Measurements from ENCODE around the gene NUSAP1.
"Not testable (repeated sequence)": the region's sequence is repeated elsewhere in the genome, so short reads cannot be mapped to it uniquely, and the experiment has no call there.

NUSAP1 gene, protein sequence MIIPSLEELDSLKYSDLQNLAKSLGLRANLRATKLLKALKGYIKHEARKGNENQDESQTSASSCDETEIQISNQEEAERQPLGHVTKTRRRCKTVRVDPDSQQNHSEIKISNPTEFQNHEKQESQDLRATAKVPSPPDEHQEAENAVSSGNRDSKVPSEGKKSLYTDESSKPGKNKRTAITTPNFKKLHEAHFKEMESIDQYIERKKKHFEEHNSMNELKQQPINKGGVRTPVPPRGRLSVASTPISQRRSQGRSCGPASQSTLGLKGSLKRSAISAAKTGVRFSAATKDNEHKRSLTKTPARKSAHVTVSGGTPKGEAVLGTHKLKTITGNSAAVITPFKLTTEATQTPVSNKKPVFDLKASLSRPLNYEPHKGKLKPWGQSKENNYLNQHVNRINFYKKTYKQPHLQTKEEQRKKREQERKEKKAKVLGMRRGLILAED

DNA sequence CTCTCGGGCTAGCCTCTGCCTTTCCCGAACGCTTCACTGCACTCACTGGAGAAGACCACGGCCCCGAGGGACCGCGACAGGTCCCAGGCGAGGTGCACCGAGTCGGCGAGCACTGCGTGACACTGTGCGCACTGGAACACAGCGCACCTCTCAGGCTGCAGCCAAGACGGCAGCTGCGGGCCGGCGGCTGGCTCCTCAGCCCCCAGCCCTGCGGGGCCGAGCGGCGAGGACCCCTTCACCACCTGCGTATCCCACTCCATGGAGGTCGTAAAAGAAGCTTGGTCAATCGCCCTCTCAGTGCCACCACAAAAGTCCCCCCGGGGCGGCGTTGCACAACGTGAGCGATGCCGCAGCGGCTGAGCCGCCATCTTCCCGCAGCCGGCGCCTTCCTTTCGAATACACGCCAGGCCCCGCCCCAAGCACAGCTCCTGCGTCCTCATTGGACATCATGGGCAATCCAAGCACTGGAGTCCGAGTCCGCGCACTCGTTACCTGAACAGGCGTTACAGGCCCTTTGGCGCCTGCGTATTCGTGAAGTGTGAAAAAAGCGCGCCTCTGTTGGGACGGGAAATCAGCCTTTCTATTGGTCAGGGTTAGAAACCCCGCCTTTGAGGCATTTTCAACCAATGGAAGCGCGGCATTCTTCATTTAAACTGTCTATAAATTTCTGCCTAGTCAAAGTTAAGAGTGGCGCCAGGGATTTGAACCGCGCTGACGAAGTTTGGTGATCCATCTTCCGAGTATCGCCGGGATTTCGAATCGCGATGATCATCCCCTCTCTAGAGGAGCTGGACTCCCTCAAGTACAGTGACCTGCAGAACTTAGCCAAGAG, at the start of gene NUSAP1, which contains the start of gene OIP5:
Gene NUSAP1 (plus strand): TSS at position 688 of the 832 bp plus-strand sequence. CDS start 77 bp downstream, at position 765.
Gene OIP5 (minus strand): TSS at position 398 of the 832 bp plus-strand sequence. CDS start 30 bp downstream, at position 368.
- DNase-seq: peak; percentile 96

GRCh38 chr15:41282980-41283652, 49.6 kb upstream of the NUSAP1 start:
- DNase-seq: not testable (repeated sequence)

DNA sequence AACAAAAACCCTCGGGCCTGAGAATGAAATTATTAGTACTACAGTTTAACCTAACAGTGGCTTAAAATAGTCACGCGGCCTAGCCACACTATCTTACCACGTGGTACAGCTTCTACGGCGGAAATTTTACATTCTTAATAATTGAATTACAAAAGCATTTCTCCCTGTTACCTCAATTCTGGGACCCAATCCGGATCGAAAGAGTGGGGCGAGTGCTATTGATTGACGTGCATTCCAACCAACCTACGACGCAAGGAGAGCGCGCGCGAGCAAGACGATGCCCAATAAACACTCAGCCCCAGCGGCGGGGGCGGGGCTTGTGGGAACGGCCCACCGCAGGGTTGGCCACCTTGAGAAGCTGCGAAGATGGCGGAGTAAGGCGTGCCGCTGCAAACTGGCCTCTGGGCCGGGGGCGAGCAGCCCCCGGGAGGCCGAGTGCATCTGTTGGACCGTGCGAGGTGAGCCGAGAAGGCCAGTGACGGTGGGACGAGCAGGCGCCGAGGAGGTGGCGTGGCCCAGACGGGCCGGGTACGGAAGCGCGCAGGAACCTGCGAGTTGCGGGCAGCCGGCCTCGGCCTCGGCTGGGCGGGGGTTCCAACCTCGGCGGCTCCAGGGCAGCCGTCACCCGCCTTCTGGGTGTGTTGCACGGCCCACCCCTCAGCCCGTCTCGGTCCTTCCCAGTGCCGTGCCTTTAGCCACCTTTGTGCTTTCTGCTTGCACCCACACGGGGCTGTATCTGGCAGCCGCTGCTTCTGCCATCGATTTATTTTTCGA, 48.8 kb upstream of the NUSAP1 start:
- DNase-seq: peak; percentile 95

- no peak for DNase-seq
Measured at GRCh38 chr15:41284427-41285177, 48.1 kb upstream of the NUSAP1 start.

- DNase-seq: no peak
Measured at GRCh38 chr15:41285285-41285684, 47.4 kb upstream of the NUSAP1 start.

DNA sequence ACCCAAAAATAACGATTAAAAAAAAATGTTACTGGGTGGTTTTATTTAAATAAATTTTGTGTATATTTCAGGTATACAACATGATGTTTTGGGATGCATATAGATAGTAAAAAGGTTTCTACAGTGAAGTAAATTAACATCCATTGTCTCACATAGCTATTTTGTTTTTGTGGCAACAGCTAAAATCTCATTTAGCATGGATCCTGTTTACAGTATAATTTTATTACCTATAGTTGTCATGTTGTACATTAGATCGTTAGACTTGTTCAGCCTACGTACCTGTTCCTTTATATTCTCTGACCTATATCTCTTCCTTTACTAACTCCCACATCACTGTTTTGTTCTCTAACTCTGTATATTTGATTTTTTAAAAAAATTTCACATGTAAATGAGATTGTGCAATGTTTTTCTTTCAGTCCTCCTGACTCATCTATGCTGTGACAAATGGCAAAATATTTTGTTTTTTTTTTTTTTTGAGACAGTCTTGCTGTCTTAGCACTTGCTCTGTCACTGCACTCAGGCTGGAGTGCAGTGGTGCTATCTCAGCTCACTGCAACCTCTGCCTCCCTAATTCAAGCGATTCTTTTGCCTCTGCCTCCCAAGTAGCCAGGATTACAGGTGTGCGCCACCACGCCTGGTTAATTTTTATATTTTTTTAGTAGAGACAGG, 45.9 kb upstream of the NUSAP1 start:
- no peak for DNase-seq

GRCh38 chr15:41288464-41288863, 44.2 kb upstream of the NUSAP1 start:
- DNase-seq: no peak

DNA sequence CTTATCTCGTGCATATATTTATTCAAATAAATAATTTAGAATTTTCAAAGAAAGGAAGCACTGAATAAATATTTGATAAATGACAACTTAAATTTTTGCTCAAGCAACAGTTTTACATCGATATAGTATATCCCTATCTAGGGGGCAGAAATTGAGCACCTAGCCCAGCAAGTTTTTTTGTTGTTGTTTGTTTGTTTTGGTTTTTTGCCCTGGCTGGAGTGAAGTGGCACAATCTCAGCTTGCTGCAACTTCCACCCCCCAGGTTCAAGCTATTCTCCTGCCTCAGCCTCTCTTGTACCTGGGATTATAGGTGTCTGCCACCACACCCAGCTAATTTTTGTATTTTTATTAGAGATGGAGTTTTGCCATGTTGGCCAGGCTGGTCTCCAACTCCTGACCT, 42.7 kb upstream of the NUSAP1 start:
- DNase-seq: no peak

GRCh38 chr15:41291065-41291631, 41.5 kb upstream of the NUSAP1 start:
- DNase-seq: no peak

DNA sequence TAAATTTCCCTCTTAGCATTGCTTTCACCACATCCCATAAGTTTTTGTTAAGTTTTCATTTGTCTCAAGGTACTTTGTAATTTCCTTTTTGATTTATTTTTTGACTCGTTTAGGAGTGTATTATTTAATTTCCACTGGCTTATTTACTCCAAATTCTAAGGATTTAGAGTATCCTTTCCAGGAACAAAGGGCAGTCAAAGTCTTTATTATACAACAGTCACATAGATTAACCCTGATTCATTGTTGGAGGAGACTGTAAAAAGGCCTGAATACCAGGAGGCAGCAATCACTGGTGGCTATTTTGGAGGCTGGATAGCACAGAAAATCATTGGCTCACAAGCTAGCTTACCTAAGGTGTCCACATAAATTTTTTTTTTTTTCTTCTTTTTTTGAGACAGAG, 40.2 kb upstream of the NUSAP1 start:
- DNase-seq: no peak

GRCh38 chr15:41301139-41301538, 31.5 kb upstream of the NUSAP1 start:
- not testable (repeated sequence) for DNase-seq

GRCh38 chr15:41301587-41301986, 31.1 kb upstream of the NUSAP1 start:
- no peak for DNase-seq

DNA sequence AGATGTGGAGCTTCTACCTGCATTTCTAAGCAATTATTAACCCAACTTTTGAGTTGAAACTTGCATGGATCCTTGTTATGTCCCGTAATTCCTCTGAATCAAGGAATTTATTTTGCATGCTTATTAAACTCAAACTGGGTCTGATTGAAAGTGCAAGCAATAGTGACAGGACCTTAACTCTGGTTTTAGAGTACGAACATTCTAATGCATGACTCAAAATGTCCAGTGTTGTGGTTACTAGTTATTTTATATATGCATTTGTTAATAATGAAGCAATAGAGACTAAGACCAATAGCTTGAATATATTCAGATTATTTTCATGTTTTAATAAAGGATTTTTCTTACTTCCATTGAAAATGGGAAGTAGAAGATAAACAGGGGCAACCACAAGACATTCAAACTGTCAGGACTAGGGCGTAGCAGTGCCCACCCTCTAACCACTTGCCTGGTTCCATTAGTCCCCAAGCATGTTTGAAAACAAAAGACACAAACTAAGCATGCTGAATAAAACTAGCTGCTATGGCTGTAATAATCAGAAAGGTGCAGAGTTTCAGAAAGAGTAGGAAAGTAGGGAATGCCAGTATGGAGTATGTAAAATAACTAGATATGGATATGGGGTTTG, 28.4 kb upstream of the NUSAP1 start:
- DNase-seq: no peak

- DNase-seq: no peak
Measured at GRCh38 chr15:41307679-41308078, 25.0 kb upstream of the NUSAP1 start.

- DNase-seq: no peak
Measured at GRCh38 chr15:41309226-41309905, 23.3 kb upstream of the NUSAP1 start.

DNA sequence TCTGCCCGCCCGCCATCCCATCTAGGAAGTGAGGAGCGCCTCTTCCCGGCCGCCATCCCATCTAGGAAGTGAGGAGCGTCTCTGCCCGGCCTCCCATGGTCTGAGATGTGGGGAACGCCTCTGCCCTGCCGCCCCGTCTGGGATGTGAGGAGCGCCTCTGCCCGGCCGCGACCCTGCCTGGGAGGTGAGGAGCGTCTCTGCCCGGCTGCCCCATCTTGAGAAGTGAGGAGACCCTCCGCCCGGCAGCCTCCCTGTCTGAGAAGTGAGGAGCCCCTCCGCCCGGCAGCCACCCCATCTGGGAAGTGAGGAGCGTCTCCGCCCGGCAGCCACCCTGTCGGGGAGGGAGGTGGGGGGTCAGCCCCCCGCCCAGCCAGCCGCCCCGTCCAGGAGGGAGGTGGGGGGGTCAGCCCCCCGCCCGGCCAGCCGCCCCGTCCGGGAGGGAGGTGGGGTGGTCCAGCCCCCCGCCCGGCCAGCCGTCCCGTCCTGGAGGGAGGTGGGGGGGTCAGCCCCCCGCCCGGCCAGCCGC, 11.8 kb upstream of the NUSAP1 start:
- DNase-seq: not testable (repeated sequence)

DNA sequence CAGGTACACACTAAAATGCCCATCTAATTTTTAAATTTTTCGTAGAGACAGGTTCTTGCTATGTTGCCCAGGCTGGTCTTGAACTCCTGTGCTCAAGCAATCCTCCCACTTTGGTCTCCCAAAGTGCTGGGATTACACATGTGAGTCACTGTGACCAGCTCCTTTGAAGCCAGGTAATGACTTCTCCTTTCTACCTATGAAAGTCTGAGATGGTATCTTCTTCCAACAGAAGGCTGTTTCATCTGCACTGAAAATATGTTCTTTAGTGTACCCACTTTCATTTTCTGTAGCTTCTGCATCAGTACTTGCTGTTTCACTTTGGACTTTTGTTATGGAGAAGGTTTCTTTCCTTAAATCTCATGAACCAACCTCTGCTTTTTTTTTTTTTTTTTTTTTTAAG, 9.1 kb upstream of the NUSAP1 start:
- DNase-seq: no peak

DNA sequence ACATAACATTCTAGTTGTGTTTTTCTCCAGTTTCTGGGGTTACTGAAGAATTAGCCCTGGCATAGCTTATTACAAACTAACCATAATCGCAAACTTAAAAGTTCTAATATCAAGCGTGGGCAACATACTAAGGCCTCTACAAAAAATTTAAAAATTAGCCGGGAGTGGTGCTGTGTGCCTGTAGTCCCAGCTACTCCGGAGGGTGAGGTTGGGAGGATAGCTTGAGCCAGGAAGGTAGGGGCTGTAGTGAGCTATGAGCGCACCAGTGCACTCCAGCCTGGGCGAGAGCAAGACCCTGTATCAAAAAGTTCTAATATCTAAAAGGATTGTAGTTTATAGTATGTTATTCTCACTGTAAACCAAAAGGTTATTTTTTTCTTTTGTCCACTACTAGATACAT, 1.4 kb upstream of the NUSAP1 start:
- DNase-seq: no peak

DNA sequence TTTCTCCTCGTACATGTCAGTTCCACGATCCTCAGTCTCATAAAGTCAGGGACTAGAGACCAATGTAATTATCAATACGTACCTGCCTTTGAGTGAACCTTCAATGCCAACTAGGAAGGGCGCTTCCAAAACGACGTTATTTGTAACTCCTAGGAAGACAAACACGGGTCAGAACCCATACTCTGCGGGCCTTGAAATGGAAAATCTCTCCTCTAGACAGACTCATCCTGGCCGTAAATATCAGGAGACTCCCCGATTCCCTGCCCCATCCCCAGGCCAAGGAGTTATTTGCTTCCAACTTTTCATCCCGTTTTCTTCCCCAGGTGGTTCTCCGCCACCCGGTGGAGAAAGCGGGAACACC, 868 bp upstream of the NUSAP1 start:
- no peak for DNase-seq
